GM12878 (cell line): ENCODE measurements around the gene B4GALT1. TPM values are rescaled to one million over a fixed set of nuclear protein-coding genes. Genes with fewer than 3 reads are reported as not detected.

Experiments
- ATAC-seq: fragments of 200-7000 bp; cut with Tn5 transposase; 3 replicates; pipeline ENCODE4 v1.9.1; 2020; ENCODE audit warnings: mild to moderate bottlenecking, moderate library complexity
- BruUV-seq: library from RNA; stranded (reverse); fragments of 400-500 nt; replicated peaks from 2 replicates; lab custom pipeline; 2021; lab: Mats Ljungman, UMichigan
- CTCF ChIA-PET: fragments of 300-600 bp; sonication (Branson Sonifier 250); formaldehyde crosslinking; extraction: SDS; loops from one replicate; lab custom pipeline; 2021; ENCODE audit warnings: inconsistent platforms; lab: Yijun Ruan, JAX
- POLR2A ChIA-PET: fragments of 350-600 bp; formaldehyde crosslinking; extraction: SDS; loops from one replicate; lab custom pipeline; 2021; ENCODE audit warnings: inconsistent platforms; lab: Charles Lee
- RAD21 ChIA-PET: fragments of 300-600 bp; sonication (Branson Sonifier 250); formaldehyde crosslinking; loops from one replicate; lab custom pipeline; 2023; ENCODE audit warnings: antibody characterized with exemption; ENCODE audit not compliant: unreplicated experiment; lab: Charles Lee
- SMC1A ChIA-PET: fragments of 300-600 bp; sonication (Branson Sonifier 250); formaldehyde crosslinking; loops from one replicate; lab custom pipeline; 2023; ENCODE audit not compliant: unreplicated experiment, uncharacterized antibody; lab: Charles Lee
- DNase-seq: peaks from one replicate; pipeline ENCODE4 v3.0.0-alpha.2; 2011; ENCODE audit warnings: low read depth, low spot score
- FAIRE-seq: peaks from 3 replicates; lab custom pipeline; 2011; peaks lifted over from hg19 to GRCh38; lab: Jason Lieb, UNC
- H2AFZ ChIP-seq: 2 replicates; pipeline ENCODE4 v1.6.0; 2011; ENCODE audit warnings: low read depth, low read length, control low read depth; ENCODE audit not compliant: control insufficient read depth
- H3K27ac ChIP-seq: 2 replicates; pipeline ENCODE4 v1.5.1; 2011; ENCODE audit warnings: control low read depth; ENCODE audit not compliant: control insufficient read depth, insufficient read depth
- H3K27me3 ChIP-seq, 2 experiments: replicated peaks in 1 of 2; 2 replicates each; pipeline versions ENCODE4 v1.6.0 to v1.6.1; 2011; ENCODE audit warnings: low read length in 1 of 2; ENCODE audit not compliant: control insufficient read depth in 2 of 2, insufficient read depth in 2 of 2
- H3K36me3 ChIP-seq, 2 experiments: 2 replicates each; pipeline ENCODE4 v1.5.1; 2011; ENCODE audit warnings: low read length in 1 of 2; ENCODE audit not compliant: control insufficient read depth in 2 of 2, insufficient read depth in 2 of 2
- H3K4me1 ChIP-seq: 2 replicates; pipeline ENCODE4 v1.6.1; 2011; ENCODE audit warnings: mild to moderate bottlenecking, low read length, moderate library complexity, mixed read lengths; ENCODE audit not compliant: control insufficient read depth, insufficient read depth
- H3K4me2 ChIP-seq: 2 replicates; pipeline ENCODE4 v1.6.0; 2011; ENCODE audit warnings: control low read depth; ENCODE audit not compliant: control insufficient read depth, insufficient read depth
- H3K4me3 ChIP-seq: fragments of 200-600 bp; sonication (generic); 2 replicates; pipeline ENCODE4 v1.5.1; 2016
- H3K79me2 ChIP-seq: 2 replicates; pipeline ENCODE4 v1.6.0; 2011; ENCODE audit warnings: low read length; ENCODE audit not compliant: control insufficient read depth, insufficient read depth
- H3K9ac ChIP-seq: 2 replicates; pipeline ENCODE4 v1.8.0; 2011; ENCODE audit warnings: low read length, control low read depth, mixed read lengths; ENCODE audit not compliant: control insufficient read depth, insufficient read depth
- H3K9me3 ChIP-seq: replicated peaks from 3 replicates; pipeline ENCODE4 v1.5.1; 2011; ENCODE audit warnings: mild to moderate bottlenecking, low read length; ENCODE audit not compliant: control insufficient read depth, insufficient read depth
- H4K20me1 ChIP-seq: 2 replicates; pipeline ENCODE4 v1.6.0; 2011; ENCODE audit not compliant: control insufficient read depth, insufficient read depth
- ESRRA ChIP-seq: IDR thresholded peaks from 2 replicates; pipeline ENCODE4 v1.6.1; 2012; ENCODE audit warnings: mild to moderate bottlenecking, low read length, improper control_type of control experiment
- IKZF1 ChIP-seq: fragments of 450-650 bp; conservative IDR thresholded peaks from 2 replicates; pipeline ENCODE4 v1.6.1; 2017; ENCODE audit warnings: antibody characterized with exemption, mild to moderate bottlenecking
- MEF2B ChIP-seq: fragments of 450-650 bp; IDR thresholded peaks from 2 replicates; pipeline ENCODE4 v1.6.1; 2018; ENCODE audit warnings: mild to moderate bottlenecking, moderate library complexity; ENCODE audit not compliant: partially characterized antibody, poor library complexity, severe bottlenecking
- NBN ChIP-seq: fragments of 450-650 bp; IDR thresholded peaks from 2 replicates; pipeline ENCODE4 v1.6.1; 2016
- RUNX3 ChIP-seq: IDR thresholded peaks from 2 replicates; pipeline ENCODE4 v1.6.1; 2012; ENCODE audit warnings: low read length, inconsistent platforms
- SMAD5 ChIP-seq: IDR thresholded peaks from 2 replicates; pipeline ENCODE4 v1.6.1; 2016; ENCODE audit warnings: antibody characterized with exemption, low read depth
- SP1 ChIP-seq: IDR thresholded peaks from one replicate; pipeline ENCODE4 v1.6.1; 2011; ENCODE audit warnings: low read depth, low read length
- SPI1 ChIP-seq: IDR thresholded peaks from 2 replicates; pipeline ENCODE4 v1.6.1; 2011; ENCODE audit warnings: low read depth, mild to moderate bottlenecking, low read length, moderate library complexity, borderline replicate concordance; ENCODE audit not compliant: insufficient read depth
- ZNF207 ChIP-seq: fragments of 450-650 bp; IDR thresholded peaks from 2 replicates; pipeline ENCODE4 v1.6.1; 2014; ENCODE audit warnings: antibody characterized with exemption, mild to moderate bottlenecking, borderline replicate concordance
- WGBS: methylation state at CpG from one replicate; pipeline ENCODE4 v1.1.6; 2016; ENCODE audit warnings: low lambda C conversion rate; ENCODE audit not compliant: insufficient replicate concordance, insufficient coverage; ENCODE audit errors: missing lambda C conversion rate; 5-methylcytosine and 5-hydroxymethylcytosine counted together
- in situ Hi-C: fragments of 300-500 bp; cut with MboI; formaldehyde crosslinking; loops from 9 replicates; pipeline ENCODE4 v1.14.3; 2018; ENCODE audit warnings: mixed read lengths
- intact Hi-C: fragments of 100-400 bp; cut with micrococcal nuclease; formaldehyde crosslinking; loops from one replicate; pipeline ENCODE4 v1.14.2; 2022; ENCODE audit not compliant: unreplicated experiment
- polyA plus RNA-seq, 11 experiments: library from polyadenylated mRNA; depleted of rRNA in 4 of 11; unstranded in 6 of 11; stranded (reverse) in 5 of 11; fragments of >200 nt; fragmentation: Nextera tagmentation in 4 of 11; fragmentation: Illumina TruSeq in 1 of 11; extraction: Ambion mirVana in 4 of 11; extraction: Trizol in 1 of 11; gene quantifications; 1 replicate in 1 of 11; 2 replicates in 10 of 11; pipeline versions ENCODE4 v1.2.1 to v1.2.3, GENCODE V29; 2011 to 2016; ENCODE audit warnings: inconsistent platforms in 2 of 11, missing spikeins in 2 of 11, low read depth in 1 of 11
- total RNA-seq, 4 experiments: library from RNA; depleted of rRNA in 3 of 4; stranded (reverse); fragments of >200 nt in 3 of 4; fragmentation: Illumina TruSeq in 1 of 4; extraction: Trizol in 1 of 4; gene quantifications; 2 replicates each; pipeline versions ENCODE4 v1.2.1 to v1.2.3, GENCODE V29; 2013 to 2021
- TF ChIP-seq, protein P1 (sequence below): IDR thresholded peaks from 2 replicates; pipeline ENCODE4 v1.6.1; 2011; ENCODE audit warnings: mild to moderate bottlenecking, low read depth, low read length, moderate library complexity; ENCODE audit not compliant: insufficient replicate concordance
- TF ChIP-seq, protein P2 (sequence below): IDR thresholded peaks from 2 replicates; pipeline ENCODE4 v1.6.1; 2012; ENCODE audit warnings: low read length, inconsistent platforms
- TF ChIP-seq, protein P3 (sequence below): fragments of 450-650 bp; IDR thresholded peaks from 2 replicates; pipeline ENCODE4 v1.6.1; 2017; ENCODE audit warnings: low read depth, mild to moderate bottlenecking, moderate library complexity
- TF ChIP-seq, protein P4 (sequence below): fragments of 150-350 bp; IDR thresholded peaks from 2 replicates; pipeline ENCODE4 v1.6.1; 2016; ENCODE audit warnings: low read depth, low read length

Gene B4GALT1
- total and polyA plus RNA-seq, 10 of the 15 experiments (the other 5 are each of a cell fraction or from before 2014, with no cell fraction given) = 12.7 to 79.0 (median 41.0) TPM

DNA sequence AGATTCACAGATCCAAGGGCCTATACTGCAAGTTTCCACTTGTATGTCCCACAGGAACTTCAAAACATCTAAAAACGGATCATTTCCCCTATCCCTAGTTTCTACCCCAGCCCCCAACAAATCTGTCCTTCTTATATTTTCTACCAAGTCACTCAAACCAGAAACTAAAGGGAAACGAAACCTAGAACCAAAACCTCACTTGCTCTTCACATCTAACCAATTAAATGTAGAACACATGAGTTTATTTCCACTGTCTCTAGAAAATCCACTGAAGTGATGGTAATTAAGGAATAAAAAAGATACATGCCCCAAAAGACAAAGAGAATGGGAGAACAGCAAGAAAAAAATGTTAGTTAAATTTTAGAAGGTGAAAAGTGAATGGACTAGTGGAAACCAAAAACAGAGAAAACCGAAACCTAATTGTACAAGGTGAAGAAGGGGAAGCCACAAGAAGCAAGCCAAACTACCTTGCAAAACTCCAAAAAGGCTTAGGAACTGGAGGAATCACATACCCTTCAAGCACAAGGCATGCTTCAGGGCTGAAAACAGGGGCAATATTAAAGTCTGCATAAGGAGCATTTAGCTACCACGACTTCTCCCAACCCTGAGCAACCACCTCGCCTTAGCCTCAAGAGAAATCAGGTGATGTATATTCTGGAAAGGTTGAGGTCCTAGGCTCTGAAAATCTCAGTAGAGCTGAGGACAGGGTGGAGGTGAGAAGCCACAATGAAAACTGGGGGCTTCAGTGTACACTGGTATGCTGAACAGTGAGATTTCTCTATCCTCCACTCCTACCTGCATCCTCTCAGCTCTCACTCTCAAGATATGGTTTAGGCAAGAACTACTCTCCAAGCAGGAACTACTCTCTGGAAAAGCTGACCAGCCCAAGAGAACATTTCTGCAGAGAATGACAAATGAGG, 101.7 kb downstream of the B4GALT1 start:
- Histone ChIP-seq H3K9ac (peak overlapping the region; percentile 68), H3K4me1 (peaks cover 15% of the 10 kb centered on the region), H2AFZ (no peak overlapping the region), H3K9me3 (no peaks in the 10 kb centered on the region), H3K4me2 (peak overlapping the region; percentile 90), H3K36me3 (peaks cover 3 to 27% of the 10 kb centered on the region in 2 experiments; a peak in 3 of 4 replicates), H3K79me2 (no peaks in the 10 kb centered on the region; the same call in 1 of the 2 replicates), H3K27me3 (no peaks in the 10 kb centered on the region), H4K20me1 (no peaks in the 10 kb centered on the region), H3K4me3 (peak overlapping the region; percentile 30; the same call in 1 of the 2 replicates), H3K27ac (peak overlapping the region; percentile 94)
- BruUV-seq = no TSS peak
- SMC1A ChIA-PET = interaction anchor here (0.6 to 2.9 kb wide), 9 partner anchors 10 to 161 kb away, joined by 3 to 12 read pairs (median 4); no protein-coding TSS in a partner anchor
- intact Hi-C loops = no loop called here
- RAD21 ChIA-PET = interaction anchor here (0.8 to 1.5 kb wide), 4 partner anchors 8 to 41 kb away, joined by 3 to 4 read pairs (median 4); partner anchors contain the start of genes DNAJA1 and SMU1
- ATAC-seq (peak; percentile 89), DNase-seq (peak; percentile 60), FAIRE-seq (peak; percentile 91)
- CTCF ChIA-PET = interaction anchor here (0.6 to 2.0 kb wide), 6 partner anchors 10 to 161 kb away, joined by 3 to 9 read pairs (median 4); partner anchors contain the start of gene B4GALT1
- POLR2A ChIA-PET = interaction anchor here (0.5 to 1.8 kb wide), 8 partner anchors 11 to 603 kb away, joined by 3 to 4 read pairs (median 3); partner anchors contain the start of gene DNAJA1
- WGBS = 14% methylated on average over 5 of the region's 5 CpGs
- in situ Hi-C loops = no loop called here
- TF ChIP-seq SMAD5 = no peak
- TF ChIP-seq RUNX3 = peak; percentile 76
- TF ChIP-seq, protein P1, sequence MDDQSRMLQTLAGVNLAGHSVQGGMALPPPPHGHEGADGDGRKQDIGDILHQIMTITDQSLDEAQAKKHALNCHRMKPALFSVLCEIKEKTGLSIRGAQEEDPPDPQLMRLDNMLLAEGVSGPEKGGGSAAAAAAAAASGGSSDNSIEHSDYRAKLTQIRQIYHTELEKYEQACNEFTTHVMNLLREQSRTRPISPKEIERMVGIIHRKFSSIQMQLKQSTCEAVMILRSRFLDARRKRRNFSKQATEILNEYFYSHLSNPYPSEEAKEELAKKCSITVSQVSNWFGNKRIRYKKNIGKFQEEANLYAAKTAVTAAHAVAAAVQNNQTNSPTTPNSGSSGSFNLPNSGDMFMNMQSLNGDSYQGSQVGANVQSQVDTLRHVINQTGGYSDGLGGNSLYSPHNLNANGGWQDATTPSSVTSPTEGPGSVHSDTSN = peak; percentile 9
- TF ChIP-seq ESRRA = no peak
- TF ChIP-seq ZNF207 = no peak
- peak; percentile 11 for TF ChIP-seq SP1
- TF ChIP-seq, protein P2, sequence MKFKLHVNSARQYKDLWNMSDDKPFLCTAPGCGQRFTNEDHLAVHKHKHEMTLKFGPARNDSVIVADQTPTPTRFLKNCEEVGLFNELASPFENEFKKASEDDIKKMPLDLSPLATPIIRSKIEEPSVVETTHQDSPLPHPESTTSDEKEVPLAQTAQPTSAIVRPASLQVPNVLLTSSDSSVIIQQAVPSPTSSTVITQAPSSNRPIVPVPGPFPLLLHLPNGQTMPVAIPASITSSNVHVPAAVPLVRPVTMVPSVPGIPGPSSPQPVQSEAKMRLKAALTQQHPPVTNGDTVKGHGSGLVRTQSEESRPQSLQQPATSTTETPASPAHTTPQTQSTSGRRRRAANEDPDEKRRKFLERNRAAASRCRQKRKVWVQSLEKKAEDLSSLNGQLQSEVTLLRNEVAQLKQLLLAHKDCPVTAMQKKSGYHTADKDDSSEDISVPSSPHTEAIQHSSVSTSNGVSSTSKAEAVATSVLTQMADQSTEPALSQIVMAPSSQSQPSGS = peak; percentile 39; the same call in 1 of the 2 replicates
- TF ChIP-seq MEF2B = peak; percentile 22
- peak; percentile 62 for TF ChIP-seq SPI1
- TF ChIP-seq IKZF1 = peak; percentile 74
- TF ChIP-seq NBN = 0 out of 2 replicates have a peak, but pooled peaks have one; percentile 37
- TF ChIP-seq, protein P3, sequence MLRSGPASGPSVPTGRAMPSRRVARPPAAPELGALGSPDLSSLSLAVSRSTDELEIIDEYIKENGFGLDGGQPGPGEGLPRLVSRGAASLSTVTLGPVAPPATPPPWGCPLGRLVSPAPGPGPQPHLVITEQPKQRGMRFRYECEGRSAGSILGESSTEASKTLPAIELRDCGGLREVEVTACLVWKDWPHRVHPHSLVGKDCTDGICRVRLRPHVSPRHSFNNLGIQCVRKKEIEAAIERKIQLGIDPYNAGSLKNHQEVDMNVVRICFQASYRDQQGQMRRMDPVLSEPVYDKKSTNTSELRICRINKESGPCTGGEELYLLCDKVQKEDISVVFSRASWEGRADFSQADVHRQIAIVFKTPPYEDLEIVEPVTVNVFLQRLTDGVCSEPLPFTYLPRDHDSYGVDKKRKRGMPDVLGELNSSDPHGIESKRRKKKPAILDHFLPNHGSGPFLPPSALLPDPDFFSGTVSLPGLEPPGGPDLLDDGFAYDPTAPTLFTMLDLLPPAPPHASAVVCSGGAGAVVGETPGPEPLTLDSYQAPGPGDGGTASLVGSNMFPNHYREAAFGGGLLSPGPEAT = peak; percentile 58; the same call in 1 of the 2 replicates
- TF ChIP-seq, protein P4, sequence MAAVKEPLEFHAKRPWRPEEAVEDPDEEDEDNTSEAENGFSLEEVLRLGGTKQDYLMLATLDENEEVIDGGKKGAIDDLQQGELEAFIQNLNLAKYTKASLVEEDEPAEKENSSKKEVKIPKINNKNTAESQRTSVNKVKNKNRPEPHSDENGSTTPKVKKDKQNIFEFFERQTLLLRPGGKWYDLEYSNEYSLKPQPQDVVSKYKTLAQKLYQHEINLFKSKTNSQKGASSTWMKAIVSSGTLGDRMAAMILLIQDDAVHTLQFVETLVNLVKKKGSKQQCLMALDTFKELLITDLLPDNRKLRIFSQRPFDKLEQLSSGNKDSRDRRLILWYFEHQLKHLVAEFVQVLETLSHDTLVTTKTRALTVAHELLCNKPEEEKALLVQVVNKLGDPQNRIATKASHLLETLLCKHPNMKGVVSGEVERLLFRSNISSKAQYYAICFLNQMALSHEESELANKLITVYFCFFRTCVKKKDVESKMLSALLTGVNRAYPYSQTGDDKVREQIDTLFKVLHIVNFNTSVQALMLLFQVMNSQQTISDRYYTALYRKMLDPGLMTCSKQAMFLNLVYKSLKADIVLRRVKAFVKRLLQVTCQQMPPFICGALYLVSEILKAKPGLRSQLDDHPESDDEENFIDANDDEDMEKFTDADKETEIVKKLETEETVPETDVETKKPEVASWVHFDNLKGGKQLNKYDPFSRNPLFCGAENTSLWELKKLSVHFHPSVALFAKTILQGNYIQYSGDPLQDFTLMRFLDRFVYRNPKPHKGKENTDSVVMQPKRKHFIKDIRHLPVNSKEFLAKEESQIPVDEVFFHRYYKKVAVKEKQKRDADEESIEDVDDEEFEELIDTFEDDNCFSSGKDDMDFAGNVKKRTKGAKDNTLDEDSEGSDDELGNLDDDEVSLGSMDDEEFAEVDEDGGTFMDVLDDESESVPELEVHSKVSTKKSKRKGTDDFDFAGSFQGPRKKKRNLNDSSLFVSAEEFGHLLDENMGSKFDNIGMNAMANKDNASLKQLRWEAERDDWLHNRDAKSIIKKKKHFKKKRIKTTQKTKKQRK = no peak
